ENCODE results near the gene COMMD1. TPM values are rescaled to one million over a fixed set of nuclear protein-coding genes. Genes with fewer than 3 reads are reported as not detected.

Gene COMMD1
- total RNA-seq, 1 donor, result 60.7 TPM

DNA sequence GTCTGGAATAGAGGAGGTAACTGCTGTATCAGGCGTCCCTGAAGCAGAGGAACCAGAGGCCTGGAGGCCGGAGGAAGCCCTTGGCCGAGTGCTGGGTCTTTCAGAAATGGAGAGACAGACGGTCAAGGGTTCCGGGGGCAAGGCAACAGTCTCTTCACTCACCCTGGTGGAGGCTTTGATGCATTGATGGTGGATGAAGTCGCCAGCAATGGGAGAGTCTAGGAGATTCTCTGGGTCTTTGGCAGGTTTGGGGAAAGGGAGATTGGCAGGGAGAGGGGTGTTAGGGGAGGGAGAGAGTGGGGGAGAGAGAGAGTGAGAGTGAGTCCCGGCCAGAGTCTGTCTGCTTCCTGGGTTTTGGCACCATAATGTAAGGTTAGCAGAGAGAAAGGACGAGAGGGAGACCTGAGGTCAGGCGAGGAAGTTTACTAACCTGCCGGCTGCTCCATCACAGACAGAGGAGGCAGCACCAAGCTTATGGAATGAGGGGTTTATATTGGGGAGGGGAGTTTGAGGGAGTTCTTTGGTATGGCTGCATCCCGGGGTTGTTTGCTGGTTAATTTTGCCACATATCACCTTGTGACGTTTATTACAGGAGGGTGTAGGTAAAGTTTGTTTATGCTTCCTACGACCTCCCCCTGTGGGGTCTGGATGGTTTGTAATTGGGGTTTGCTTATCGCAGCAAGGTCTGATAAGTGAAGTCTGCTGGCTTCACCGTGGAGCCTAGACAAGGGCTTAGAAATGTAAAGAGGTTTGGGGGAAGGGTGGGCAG lies 19.6 kb downstream of the COMMD1 start:
- no peak overlapping the region for H3K4me3 ChIP-seq (ENCODE audit: low read depth, low read length)
- TF ChIP-seq, protein P1, sequence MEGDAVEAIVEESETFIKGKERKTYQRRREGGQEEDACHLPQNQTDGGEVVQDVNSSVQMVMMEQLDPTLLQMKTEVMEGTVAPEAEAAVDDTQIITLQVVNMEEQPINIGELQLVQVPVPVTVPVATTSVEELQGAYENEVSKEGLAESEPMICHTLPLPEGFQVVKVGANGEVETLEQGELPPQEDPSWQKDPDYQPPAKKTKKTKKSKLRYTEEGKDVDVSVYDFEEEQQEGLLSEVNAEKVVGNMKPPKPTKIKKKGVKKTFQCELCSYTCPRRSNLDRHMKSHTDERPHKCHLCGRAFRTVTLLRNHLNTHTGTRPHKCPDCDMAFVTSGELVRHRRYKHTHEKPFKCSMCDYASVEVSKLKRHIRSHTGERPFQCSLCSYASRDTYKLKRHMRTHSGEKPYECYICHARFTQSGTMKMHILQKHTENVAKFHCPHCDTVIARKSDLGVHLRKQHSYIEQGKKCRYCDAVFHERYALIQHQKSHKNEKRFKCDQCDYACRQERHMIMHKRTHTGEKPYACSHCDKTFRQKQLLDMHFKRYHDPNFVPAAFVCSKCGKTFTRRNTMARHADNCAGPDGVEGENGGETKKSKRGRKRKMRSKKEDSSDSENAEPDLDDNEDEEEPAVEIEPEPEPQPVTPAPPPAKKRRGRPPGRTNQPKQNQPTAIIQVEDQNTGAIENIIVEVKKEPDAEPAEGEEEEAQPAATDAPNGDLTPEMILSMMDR (IDR thresholded peaks at IDR 0.05; ENCODE audit: insufficient read depth, low read length), result no peak
- no peak for DNase-seq (ENCODE audit: low read depth)

DNA sequence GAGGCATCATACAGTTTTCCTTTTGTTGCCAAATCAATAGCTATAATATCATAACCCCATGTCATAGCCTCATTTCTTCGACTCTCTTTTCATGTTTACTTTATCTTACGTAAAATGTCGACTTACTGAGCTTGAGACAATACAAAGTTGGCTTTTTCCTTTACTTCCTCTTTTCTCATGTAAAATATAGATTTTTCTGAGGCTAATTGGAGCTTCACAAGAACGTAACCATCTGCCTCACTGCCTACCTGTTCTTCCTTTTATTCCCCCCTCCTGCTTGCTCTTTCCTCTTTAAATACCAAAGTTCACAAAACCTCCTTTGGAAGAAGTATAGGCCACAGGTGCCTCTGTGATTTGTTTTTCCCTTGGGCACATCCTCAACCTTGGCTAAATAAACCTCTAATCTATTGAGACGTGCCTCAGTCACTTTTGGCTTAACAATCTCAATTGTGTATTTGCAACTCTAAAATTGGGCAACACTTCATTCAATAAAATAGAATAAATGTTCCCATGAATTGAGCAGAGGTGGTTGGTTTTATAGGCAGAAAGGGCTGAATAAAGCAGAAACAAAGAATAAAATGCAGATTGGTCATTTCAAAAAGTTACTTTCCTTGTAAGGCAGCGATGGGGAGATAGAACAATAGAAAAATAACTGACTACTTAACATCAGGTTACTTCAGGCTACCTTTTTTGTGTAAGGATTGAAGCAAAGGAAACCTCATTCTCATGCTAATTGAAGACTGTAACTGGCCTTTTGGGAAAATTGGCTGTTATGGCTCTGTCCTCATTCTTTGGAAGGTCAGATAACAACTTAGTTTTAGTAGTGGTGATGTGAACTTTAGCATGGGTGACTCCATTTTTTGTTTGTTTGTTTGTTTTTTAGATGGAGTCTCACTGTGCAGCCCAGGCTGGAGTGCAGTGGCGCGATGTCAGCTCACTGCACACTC lies 21.3 kb downstream of the COMMD1 start:
- no peak overlapping the region for H3K4me3 ChIP-seq (ENCODE audit: low read depth, low read length)
- DNase-seq (ENCODE audit: low read depth), result no peak
- TF ChIP-seq, protein P1 (IDR thresholded peaks at IDR 0.05; ENCODE audit: insufficient read depth, low read length), result no peak

DNA sequence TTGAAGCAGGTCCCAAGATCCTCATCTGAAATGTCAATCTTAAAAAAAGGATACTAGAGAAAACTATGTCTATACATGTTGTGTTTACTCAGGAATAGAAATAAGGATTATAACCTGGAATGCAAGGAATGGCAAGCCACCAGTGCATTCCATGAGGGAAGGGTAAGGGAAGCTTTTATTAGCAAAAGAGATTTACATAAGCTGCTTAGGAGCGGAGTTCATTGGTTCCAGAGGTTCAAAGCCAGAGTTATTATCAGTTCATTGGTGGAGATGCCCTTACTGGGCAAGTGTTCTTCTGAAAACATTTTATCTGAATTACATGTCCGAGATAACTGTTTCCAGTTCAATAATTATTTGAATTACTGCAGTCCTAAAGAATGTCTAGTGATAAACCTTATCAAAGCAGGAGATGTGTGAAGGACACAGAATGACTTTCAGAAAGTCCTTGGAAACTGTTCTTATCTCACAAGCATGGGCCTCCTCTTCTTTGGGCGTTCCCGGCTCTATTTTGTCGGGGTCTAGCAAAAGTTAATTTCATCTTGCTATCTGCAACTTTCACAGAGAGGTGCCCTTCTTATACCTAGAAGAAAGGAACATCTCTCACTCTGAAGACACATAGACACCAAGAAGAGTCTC lies 23.5 kb downstream of the COMMD1 start:
- H3K4me3 ChIP-seq (ENCODE audit: low read depth, low read length), result no peak overlapping the region
- DNase-seq (ENCODE audit: low read depth), result peak; percentile 43
- TF ChIP-seq, protein P1 (IDR thresholded peaks at IDR 0.05; ENCODE audit: insufficient read depth, low read length), result no peak

- H3K4me3 ChIP-seq (ENCODE audit: low read depth, low read length), result no peak overlapping the region
- TF ChIP-seq, protein P1 (IDR thresholded peaks at IDR 0.05; ENCODE audit: insufficient read depth, low read length), result no peak
- DNase-seq (ENCODE audit: low read depth), result no peak
Measured at GRCh38 chr2:61937098-61937497, 31.6 kb downstream of the COMMD1 start.

- DNase-seq (ENCODE audit: low read depth), result no peak
- no peak overlapping the region for H3K4me3 ChIP-seq (ENCODE audit: low read depth, low read length)
- TF ChIP-seq, protein P1 (IDR thresholded peaks at IDR 0.05; ENCODE audit: insufficient read depth, low read length), result no peak
Measured at GRCh38 chr2:61937886-61938285, 32.4 kb downstream of the COMMD1 start.

DNA sequence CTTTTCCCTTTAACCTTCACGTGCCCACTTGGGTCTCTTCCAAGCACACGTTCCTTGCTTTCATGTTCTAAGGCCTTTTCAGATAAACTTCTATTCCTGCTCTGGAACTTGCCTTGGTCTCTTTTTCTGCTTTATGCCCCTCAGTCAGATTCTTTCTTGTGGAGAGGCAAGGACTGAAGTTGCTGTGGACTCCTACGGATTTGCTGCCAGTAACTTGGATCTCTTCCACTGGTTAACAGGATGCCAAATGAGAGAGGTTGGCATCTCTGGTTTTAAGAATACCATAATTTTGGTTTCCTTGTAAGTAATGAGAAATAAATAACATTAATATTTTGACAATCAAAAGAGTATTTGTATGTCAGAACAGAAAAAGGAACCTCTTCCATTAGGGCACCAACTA lies 33.0 kb downstream of the COMMD1 start:
- no peak overlapping the region for H3K4me3 ChIP-seq (ENCODE audit: low read depth, low read length)
- no peak for DNase-seq (ENCODE audit: low read depth)

More for the DNA sequence above, 33.0 kb downstream of the COMMD1 start:
- TF ChIP-seq, protein P1 (IDR thresholded peaks at IDR 0.05; ENCODE audit: insufficient read depth, low read length), result no peak
